ENCODE data around the gene CX3CL1.

The CX3CL1 gene

DNA sequence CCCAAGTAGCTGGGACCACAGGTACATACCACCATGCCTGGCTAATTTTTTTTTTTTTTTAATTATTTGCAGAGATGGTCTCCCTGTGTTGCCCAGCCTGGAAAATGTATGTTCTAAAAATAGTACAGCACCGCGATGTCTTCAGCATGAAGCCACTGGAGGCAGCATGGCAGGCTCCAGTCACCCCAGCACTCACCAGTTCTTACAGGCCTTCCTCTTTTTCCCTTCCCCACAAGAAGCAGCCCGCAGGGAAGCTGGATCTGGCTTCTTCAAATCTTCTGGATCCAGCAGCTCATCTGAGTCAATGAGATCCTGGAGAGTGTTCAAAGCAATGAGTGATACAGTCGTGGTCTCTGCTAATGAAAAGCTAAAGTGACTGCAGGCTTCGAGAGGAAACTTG lies 58.7 kb downstream of the CX3CL1 start:
- no peak for DNase-seq (ENCODE audit: low read depth)
- no peak overlapping the region for H3K4me3 ChIP-seq (ENCODE audit: control insufficient read depth, low read depth, low read length)
- no peak for TF ChIP-seq CTCF (conservative IDR thresholded peaks at IDR 0.05; ENCODE audit: control insufficient read depth, insufficient read depth, low read depth, low read length)

DNA sequence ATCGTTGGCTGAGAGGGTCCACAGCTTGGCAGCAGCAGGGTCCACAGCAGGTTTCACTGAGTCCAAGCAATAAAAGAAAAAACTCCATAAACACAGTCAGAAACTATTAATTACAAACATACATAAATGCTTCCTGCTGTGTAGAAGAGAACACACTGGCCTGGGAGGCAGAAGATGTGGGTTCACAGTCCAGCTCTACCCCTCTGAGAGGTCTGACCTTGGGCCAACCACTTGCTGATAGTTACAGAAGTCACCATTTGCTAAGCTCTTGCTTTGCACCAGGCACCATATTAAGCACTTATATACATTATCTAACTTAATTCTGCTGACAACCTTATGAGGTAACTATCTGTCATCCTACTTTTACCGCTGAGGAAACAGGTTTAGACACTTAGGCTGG lies 60.2 kb downstream of the CX3CL1 start:
- no peak overlapping the region for H3K4me3 ChIP-seq (ENCODE audit: control insufficient read depth, low read depth, low read length)
- no peak for DNase-seq (ENCODE audit: low read depth)
- no peak for TF ChIP-seq CTCF (conservative IDR thresholded peaks at IDR 0.05; ENCODE audit: control insufficient read depth, insufficient read depth, low read depth, low read length)

DNA sequence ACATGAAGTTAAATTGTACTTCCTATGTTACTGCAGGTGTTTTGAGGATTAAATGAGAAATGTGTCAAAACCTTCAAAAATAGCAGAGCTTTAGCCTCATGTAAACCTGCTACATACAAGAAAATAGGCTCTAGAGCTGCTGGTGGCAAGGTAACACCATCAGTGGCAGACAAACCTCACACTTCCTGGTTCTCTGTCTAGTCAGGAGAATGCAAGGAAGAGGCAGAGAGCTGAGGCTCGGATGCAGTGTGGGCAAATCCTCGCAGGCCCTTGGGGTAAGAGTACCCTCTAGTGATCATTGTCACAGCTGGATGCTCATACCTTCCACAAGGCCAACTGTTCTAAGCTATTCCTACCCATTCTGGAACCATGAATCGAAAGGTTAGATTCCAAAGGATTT lies 60.7 kb downstream of the CX3CL1 start:
- no peak for DNase-seq (ENCODE audit: low read depth)
- no peak overlapping the region for H3K4me3 ChIP-seq (ENCODE audit: control insufficient read depth, low read depth, low read length)
- TF ChIP-seq CTCF (conservative IDR thresholded peaks at IDR 0.05; ENCODE audit: control insufficient read depth, insufficient read depth, low read depth, low read length) = no peak

DNA sequence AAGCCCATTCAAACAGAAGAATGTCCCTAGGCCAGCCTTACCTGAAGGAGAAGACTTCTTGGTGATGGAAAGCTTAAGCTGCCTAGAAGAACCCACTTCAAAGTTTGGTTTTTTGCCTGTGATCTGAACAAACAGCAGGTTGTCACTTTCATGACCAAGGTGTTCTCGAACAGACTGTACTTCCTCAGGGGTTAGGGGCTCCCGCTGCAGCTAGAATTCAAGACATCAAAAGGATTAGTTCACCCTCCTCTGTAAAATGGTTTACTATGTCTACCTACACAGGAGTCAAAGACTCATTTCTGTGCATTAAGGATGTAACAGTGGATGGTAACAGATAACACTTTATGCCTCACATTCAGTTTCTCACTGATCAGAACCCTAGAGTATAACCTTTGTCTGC lies 61.7 kb downstream of the CX3CL1 start:
- no peak for DNase-seq (ENCODE audit: low read depth)
- no peak overlapping the region for H3K4me3 ChIP-seq (ENCODE audit: control insufficient read depth, low read depth, low read length)
- no peak for TF ChIP-seq CTCF (conservative IDR thresholded peaks at IDR 0.05; ENCODE audit: control insufficient read depth, insufficient read depth, low read depth, low read length)

All from fibroblast of mammary gland (primary cell).